SK-N-MC (cell line): ENCODE measurements around the gene SCNN1B.

Source experiments
- EZH2 ChIP-seq: fragments of 200-600 bp; sonication (generic); IDR thresholded peaks from one replicate; pipeline ENCODE4 v1.6.1; 2017; ENCODE audit warnings: antibody characterized with exemption
- POLR2AphosphoS5 ChIP-seq: IDR thresholded peaks from 2 replicates; pipeline ENCODE4 v1.6.1; 2012; ENCODE audit warnings: mild to moderate bottlenecking, low read depth, low read length, borderline replicate concordance

GRCh38 chr16:23303685-23304084 is 1.6 kb downstream of the SCNN1B start:
- TF ChIP-seq EZH2 (no peak), POLR2AphosphoS5 (no peak)
